ENCODE measurements around the gene NDUFS7.

DNA sequence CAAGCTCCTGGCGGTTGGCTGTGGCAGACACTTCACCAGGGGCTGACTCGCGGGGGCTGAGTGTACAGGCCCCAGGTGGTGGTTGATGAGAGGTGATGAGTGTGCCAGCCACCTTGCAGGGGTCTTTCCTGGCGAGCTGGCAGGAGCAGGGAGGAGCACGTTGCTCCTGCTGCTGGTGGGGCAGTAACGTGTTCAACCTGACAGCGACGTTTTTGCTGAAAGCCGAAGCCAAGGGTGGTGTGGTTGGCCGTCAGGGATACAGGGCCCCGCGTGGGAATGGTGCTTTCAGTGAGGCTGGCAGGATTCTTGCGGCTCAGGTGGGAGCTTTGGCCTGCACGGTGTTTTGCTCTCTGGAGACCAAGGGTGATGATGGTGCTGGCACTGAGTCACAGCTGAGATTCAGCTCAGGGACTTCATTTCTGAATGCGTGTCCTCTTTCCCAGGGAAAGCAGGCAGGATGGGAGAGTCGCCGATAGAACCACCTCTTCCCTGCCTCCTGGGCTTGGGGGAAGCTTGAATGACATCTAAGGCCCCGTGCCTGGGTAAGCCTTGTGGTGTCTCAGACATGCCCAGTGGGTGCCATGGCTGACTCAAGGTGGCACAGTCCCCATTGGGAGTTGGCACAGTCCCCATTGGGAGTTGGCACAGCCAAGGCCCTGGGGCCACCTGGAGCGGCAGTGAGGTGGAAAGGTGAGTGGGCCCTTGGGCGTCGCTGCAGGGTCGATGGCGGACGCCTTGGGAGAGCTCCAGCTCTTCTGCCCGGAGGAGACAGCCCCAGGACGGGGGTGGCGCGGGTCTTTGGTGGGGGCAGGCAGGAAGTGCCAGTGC is 32.5 kb downstream of the NDUFS7 start:
- TF ChIP-seq, protein P1, sequence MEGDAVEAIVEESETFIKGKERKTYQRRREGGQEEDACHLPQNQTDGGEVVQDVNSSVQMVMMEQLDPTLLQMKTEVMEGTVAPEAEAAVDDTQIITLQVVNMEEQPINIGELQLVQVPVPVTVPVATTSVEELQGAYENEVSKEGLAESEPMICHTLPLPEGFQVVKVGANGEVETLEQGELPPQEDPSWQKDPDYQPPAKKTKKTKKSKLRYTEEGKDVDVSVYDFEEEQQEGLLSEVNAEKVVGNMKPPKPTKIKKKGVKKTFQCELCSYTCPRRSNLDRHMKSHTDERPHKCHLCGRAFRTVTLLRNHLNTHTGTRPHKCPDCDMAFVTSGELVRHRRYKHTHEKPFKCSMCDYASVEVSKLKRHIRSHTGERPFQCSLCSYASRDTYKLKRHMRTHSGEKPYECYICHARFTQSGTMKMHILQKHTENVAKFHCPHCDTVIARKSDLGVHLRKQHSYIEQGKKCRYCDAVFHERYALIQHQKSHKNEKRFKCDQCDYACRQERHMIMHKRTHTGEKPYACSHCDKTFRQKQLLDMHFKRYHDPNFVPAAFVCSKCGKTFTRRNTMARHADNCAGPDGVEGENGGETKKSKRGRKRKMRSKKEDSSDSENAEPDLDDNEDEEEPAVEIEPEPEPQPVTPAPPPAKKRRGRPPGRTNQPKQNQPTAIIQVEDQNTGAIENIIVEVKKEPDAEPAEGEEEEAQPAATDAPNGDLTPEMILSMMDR (IDR thresholded peaks at IDR 0.05 in 4 of 5, conservative IDR thresholded peaks at IDR 0.05 in 1 of 5), result no peak
- TF ChIP-seq POLR2A (IDR thresholded peaks at IDR 0.05), result no peak
